Choroid plexus epithelial cell (primary cell): ENCODE data around the gene FAM78A.
A peak's percentile ranks its signal among the peaks of the same experiment; 100 is the strongest.

Experiments
- DNase-seq: peaks from one replicate; pipeline ENCODE4 v3.0.0-alpha.2; 2010; ENCODE audit warnings: low read depth
- H3K4me3 ChIP-seq: 2 replicates; pipeline ENCODE4 v1.5.1; 2011; ENCODE audit warnings: low read depth, mild to moderate bottlenecking, control low read depth, low read length, moderate library complexity
- TF ChIP-seq, protein P1 (sequence below): conservative IDR thresholded peaks from 2 replicates; pipeline ENCODE4 v1.5.1; 2011; ENCODE audit warnings: low read depth, mild to moderate bottlenecking, control low read depth, inconsistent platforms, low read length, moderate library complexity

FAM78A gene

DNA sequence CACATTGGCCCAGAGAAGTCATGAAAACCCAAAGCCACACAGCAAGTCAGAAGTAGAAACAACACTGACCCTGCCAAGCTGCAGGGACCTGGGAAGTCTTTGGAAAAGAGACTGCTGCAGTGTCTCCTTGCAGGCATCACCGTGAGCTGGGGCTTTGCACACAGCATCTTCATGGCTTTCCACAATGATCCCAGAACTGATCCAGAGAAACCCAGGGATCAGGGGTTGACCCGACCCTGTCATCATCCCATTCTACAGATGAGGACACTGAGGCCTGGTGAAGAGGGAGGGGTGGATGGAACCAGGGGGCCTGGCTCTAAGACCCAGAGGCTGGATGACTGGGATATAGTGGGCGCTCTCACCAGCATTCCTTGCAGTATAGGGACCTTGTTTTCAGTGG, 4.3 kb upstream of the FAM78A start:
- TF ChIP-seq, protein P1, sequence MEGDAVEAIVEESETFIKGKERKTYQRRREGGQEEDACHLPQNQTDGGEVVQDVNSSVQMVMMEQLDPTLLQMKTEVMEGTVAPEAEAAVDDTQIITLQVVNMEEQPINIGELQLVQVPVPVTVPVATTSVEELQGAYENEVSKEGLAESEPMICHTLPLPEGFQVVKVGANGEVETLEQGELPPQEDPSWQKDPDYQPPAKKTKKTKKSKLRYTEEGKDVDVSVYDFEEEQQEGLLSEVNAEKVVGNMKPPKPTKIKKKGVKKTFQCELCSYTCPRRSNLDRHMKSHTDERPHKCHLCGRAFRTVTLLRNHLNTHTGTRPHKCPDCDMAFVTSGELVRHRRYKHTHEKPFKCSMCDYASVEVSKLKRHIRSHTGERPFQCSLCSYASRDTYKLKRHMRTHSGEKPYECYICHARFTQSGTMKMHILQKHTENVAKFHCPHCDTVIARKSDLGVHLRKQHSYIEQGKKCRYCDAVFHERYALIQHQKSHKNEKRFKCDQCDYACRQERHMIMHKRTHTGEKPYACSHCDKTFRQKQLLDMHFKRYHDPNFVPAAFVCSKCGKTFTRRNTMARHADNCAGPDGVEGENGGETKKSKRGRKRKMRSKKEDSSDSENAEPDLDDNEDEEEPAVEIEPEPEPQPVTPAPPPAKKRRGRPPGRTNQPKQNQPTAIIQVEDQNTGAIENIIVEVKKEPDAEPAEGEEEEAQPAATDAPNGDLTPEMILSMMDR: no peak
- no peak for DNase-seq

DNA sequence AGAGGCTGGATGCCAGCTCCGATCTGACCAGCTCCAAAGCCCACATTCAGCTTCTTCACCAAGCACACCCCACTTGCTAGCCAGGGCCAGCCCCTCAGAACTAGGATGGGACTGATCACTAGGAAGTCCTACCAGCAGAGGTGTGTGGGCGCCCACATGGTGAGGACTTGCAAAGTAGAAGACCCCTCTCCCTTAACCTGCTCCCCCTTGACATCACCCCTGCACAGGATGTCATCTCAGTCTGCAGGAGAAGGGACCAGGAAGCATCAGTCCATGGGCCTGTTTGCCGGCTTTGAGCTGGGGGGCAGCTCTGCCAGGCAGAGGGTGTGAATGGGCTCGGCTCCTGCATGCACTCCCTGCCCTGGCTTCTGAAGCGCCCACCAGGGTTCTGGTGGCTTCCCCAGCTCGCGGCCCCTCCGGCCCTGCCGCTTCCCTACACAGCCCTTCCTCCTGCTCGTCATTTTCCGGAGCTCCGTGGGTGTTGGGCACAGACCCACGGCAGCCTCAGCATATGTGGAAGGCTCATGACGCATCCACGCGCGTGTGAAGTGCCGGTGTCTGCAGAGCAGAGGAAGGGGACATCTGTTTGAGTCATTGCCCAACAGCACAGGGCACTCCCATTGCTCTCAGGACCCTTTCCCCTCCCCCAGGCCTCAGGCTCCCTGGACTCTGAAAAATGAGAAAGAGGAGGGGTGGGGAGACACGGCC, 3.7 kb upstream of the FAM78A start:
- TF ChIP-seq, protein P1: no peak

More for the DNA sequence above, 4.3 kb upstream of the FAM78A start:
- no peak overlapping the region for H3K4me3 ChIP-seq

DNA sequence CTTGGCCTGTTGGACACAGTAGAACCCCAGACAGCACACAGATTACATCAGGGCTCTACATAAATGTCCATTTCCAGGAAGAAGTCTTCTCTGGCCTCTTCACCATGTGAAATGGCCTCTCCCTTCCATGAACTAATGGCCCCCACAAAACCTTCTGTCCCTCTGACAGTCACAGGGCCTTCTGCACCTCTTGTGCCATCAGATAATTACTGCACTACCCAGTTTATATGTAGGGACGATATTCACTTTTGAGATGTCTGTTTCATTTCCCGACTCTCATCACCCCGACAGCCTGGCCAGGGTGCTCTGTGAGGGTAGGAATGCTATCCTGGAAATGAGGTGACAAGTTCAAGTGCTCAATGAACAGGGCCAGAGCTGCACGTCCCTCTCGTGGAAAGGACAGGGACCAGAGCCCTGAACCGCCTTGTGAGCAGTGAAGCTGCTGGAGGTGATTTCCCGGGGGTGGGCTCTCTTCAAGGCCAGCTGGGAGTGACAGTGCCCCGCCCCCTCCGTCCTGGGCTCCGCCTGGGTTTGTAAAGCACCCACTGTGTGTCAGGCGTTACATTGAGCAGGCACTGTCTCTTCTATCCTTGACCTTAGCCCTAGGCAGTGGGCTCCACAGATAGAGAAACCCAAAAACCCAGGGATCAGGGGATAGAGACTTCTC, 3.0 kb upstream of the FAM78A start:
- H3K4me3 ChIP-seq: no peak overlapping the region
- TF ChIP-seq, protein P1: no peak
- DNase-seq: no peak

More for the DNA sequence above, 3.7 kb upstream of the FAM78A start:
- DNase-seq: no peak
- H3K4me3 ChIP-seq: no peak overlapping the region

DNA sequence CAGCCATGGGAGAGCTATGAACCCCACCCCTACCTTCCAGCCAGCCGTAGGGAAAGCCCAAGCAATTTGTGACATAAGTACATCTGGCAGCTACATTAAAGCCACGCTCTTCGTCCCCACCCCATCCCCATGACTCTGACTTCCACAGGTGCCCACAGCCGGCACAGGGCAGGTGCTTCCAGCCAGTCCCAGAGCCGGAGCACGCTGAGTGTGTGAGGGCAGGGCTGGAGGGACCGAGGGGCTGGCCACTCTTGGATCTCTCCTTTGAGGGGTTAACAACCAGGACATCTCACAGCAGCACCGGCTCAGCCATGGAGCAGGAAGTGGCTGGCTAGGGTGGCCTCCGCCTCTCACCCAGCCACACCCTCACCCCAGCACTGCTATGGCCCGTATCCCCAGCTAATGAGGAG, 2.4 kb upstream of the FAM78A start:
- no peak overlapping the region for H3K4me3 ChIP-seq
- no peak for DNase-seq
- TF ChIP-seq, protein P1: no peak

DNA sequence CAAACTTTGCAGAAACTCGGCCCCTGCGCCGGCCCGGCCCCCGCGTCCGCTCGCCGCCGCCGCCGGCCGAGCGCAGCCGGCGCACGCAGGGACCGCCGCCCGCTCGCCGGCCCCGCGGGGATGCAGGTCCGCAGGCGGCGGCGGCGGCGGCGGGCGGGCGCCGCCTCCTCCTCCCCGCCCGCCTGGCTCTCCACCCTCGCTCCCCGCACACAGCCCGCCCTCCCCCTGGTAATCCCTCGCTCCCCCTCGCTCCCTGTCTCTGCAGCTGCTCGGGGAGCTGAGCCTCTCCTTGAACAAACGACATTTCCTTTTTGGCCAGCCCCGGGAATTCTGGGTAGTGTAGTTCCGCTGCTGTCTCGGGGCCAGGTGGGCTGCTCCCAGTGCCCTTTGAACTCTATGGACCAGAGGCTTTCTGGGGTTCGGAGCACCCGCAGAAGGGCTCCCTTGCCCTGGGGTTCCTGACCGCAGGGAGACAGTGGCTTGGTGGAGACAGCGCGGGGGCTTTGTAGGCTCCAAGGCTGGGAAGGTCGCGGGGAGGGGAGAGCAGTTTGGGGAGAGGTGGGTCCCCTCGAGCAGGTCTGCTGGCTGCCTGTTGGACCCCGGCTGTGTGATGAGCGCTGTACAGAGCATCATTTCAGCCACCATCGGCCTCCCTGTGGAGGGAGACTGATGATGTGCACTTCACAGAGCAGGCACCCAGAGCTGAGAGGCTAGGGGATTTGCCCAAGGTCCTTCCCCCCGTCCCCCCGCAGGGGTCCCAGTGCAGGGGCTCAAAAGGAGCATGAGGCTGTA, 1.8 kb upstream of the FAM78A start:
- H3K4me3 ChIP-seq: peak overlapping the region; percentile 46
- TF ChIP-seq, protein P1: no peak
- DNase-seq: peak; percentile 86

DNA sequence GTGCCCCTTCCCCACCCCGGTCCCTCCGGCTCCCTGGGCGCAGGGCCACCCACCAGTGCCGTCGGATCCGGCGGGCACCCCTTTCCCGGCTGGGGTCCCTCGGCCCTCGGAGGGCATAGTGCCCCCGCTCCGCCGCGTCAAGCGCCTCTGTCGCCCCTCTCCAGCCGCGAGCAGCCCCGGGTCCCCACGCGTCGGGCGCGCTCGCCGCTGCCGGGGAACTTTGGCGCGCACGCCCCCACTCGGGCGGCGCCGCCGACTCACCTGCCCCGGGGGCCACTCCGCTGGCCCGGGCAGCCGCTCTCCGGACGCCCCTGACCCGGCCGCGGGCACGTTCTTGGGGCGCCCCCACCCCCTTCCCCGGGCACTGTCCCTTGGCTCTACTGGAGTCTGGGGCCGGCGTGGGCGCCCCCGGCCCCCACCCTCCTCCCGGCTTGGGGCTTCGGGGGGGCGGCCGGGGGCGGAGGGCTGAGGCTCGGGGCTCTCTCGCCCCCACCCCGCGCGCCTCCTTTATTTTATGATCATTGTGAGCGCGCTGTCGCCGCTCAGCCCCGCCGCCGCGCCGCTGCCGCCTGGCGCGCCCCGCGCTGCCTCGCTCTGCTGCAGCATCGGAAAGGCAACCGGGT, 1.1 kb upstream of the FAM78A start:
- TF ChIP-seq, protein P1: no peak
- no peak for DNase-seq
- peak overlapping the region; percentile 46 for H3K4me3 ChIP-seq
